Iris pigment epithelial cell (primary cell): Measurements from ENCODE around the gene C12orf43.

Experiments used
- DNase-seq: peaks from one replicate; pipeline ENCODE4 v3.0.0-alpha.2; 2011; ENCODE audit warnings: low read depth

Gene C12orf43

DNA sequence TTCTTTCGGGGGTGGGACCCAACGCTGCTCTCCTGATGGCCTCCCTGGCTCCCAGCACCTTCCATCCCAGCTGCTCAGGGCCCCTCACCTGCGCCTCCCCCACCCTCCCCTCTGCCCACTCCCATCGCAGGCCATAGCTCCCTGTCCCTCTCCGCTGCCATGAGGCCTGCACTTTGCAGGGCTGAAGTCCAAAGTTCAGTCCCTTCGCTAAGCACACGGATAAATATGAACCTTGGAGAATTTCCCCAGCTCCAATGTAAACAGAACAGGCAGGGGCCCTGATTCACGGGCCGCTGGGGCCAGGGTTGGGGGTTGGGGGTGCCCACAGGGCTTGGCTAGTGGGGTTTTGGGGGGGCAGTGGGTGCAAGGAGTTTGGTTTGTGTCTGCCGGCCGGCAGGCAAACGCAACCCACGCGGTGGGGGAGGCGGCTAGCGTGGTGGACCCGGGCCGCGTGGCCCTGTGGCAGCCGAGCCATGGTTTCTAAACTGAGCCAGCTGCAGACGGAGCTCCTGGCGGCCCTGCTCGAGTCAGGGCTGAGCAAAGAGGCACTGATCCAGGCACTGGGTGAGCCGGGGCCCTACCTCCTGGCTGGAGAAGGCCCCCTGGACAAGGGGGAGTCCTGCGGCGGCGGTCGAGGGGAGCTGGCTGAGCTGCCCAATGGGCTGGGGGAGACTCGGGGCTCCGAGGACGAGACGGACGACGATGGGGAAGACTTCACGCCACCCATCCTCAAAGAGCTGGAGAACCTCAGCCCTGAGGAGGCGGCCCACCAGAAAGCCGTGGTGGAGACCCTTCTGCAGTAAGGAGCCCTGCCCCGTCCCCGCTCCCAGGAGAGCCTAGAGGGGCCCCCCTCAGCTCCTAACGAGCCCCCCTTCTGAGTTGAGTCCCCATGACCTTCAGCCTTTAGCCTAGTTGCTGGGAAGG is 37.7 kb downstream of the C12orf43 start, which contains the start of gene HNF1A:
HNF1A (plus strand) TSS at position 248 of the 924 bp plus-strand sequence; CDS start at position 474, 226 bp downstream.
- no peak for DNase-seq

DNA sequence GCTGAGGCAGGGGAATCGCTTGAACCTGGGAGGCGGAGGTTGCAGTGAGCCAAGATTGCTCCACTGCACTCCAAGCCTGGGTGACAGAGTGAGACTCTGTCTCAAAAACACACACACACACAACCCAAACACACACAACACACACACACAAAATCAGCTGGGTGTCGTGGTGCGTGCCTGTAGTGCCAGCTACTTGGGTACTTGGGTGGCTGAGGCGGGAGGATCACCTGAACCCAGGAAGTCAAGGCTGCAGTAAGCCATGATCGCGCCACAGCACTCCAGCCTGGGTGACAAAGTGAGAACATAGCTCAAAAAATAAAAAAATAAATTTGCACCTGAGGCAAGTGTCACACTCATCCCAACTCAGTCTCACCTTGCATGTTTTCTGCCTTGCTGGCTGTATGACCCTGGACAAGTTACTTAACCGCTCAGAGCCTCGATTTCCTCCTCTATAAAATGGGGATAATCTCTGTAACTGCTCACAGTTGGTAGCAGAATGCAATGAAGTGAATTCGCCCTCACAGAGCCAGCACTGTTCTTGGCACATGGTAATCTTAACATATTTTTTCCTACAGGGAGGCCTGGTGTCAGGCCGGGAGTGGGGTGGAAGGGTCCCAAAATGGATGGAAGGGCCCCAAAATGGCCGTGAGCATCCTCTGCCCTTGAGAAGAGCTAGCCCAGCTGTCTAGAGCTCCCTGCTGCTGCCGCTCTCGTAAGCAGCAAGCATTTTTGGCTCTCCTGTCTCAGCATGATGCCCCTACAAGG is 38.6 kb downstream of the C12orf43 start:
- no peak for DNase-seq

DNA sequence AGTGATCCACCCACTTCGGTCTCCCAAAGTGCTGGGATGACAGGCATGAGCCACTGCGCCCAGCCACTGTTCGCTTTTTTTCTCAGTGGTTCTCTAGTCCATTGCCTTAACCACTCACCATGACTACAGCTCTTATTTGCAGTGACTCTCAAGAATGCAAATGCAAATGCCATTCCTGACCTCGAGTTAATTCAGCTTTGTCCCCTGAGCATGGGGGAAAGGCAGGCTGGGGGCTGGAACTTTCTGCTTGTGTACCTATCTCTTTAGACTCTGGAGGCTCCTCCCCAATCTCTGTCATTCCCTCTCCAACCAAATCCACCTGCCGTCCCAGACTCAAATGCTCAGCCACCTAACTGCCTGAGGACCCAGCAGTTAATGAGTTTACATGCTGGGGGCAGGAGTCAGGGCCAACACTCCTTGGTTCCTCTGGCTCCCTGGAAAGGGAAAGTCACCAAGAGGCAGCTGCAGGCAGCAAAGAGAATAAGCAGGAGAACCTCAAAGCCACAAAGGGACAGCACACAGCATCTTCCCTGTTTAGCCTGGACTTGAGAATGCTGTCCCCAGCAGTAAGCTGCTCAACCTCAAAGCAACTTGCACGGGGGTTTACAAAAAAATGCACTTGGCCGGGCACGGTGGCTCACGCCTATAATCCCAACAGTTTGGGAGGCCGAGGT is 43.3 kb downstream of the C12orf43 start:
- DNase-seq, result no peak

DNA sequence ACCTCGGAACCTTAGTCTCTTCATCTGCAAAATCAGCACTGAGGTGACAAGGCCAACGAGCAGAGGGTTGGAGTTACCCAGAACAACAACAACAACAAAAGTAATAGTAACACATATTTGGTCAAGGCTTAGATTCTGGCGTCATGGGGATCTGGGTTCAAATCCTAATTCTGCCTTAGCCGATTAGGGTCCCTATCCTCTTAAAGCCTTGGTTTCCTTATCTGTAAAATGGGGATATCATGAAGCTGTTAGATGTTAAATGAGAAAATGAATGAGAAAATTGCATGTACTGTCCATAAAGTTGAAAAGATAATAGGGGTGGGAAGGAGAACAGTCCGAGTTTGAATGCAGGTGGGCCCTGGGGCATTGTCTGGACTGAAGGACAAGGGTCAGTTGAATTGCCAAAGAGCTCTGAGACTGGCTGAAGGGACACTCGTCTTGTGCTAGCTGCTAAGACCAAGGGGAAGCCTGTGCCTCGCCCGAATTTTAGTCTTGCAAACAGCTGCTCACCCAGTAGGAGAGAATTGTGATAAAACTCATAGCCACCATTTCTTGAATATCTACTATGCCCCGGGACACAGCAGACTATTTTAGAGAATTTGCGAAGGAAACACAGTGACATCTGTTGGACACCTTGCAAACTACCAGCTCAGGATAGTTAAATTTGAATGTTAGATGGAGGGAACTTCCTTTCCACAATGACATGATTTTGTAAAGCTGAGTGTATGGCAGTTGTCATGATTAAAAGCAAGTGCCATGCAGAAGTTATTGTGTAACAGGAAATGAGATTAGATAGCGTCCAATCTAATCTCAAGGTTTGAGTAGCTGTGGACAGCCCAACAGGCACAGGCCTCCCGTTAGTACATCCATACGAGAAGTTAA is 44.7 kb downstream of the C12orf43 start:
- peak; percentile 60 for DNase-seq

GRCh38 chr12:120970310-120970709 is 46.0 kb downstream of the C12orf43 start:
- DNase-seq, result no peak

DNA sequence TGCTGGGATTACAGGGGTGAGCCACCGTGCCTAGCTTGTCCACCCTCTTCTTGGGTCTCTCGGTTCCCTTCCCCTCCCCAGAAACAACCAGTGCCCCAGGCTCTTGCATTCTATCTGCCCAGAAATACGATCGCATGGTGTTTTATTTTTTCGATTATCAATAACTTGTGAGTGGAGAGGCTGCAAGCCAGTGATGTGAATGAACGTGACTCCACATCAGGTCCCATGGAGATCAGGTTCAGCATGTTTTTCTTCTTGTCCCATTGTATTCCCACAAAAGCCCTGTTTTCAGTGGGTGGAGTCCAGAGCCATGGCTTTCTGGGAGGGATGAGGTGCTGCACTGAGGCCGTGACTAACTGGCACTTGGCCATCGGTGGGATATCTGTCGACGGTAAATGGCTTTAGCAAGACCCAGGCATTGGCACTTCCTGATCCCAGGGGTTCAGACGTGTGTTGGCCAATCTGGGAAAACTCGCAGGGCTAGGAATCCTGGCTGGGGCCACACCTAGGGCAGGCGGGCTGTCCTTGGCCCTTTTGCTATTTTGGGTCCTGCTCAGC is 50.7 kb downstream of the C12orf43 start:
- DNase-seq, result no peak

DNA sequence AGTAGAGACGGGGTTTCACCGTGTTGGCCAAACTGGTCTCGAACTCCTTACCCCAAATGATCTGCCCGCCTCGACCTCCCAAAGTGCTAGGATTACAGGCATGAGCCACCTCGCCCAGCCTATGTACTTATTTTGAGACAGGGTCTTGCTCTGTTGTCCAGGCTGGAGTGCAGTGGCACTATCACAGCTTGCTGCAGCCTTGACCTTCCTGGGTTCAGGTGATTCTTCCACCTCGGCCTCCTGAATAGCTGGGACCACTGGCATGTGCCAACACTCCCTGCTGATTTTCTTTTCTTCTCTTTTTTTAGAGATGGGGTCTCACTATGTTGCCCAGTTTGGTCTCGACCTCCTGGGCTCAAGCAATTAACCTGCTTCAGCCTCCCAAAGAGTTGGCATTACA is 52.0 kb downstream of the C12orf43 start:
- no peak for DNase-seq

DNA sequence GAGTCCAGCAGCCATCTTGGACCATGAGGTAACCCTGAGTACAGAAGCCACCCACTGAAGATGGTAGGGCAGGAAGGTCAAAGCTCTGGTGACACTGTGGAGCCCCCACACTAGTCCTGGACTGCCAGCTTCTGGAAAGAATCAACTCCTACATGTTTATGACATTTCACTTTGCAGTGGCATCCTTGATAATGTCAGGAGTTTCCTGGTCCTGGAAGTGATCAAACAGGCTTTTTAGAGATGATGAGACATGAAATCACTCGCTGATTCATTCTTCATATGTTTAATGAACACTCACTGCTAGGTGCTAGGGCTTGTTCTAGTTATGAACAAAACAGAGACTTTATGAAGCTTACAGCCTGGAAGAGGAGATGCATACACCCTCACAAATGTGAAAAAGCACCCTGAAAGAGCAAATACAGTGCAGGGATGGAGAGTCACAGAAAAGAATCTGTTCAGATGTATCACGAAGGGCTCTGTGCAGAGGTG is 53.7 kb downstream of the C12orf43 start:
- DNase-seq, result no peak

DNA sequence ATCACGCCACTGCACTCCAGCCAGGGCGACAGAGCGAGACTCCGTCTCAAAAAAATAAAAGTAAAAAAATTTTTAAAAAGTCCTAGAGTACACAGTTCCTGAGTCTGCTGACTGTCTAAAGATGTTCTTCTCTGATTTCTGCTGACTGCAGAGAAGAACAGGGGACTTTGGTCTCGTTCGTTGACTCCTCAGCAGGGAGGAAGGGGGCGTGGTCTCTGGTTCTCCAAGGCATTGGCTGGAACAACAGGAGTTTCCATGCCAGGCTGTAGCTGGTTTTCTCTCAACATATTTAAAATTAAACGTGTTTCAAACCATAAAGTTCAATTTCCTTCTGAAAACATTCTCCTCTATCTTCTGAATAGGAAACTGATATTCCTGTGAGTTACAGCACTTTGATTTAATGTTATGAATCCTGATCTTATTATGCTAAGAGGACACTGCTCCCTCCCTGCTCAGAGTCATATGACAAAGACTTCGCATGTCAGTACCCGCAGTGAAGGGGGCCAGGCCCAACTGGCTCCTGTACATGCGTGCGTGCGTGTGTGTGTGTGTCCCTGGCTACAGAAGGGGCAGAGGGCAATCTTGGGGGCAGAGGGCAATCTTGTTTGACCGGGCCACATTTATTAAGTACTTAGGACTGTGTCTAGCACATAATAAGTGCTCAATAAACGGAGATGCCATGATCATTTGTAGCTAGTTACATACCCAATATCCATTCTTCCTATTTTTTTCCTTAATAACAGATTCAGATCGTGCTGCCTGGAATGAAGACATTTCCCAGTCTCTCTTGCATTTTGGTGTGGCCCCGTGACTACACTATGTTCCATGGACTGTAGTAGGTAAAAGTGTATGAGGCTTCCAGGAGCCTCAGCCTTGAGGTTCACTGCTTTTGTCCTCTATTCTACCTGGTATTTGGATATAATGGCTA is 54.4 kb downstream of the C12orf43 start:
- DNase-seq, result no peak

GRCh38 chr12:120960657-120961056 is 55.6 kb downstream of the C12orf43 start:
- DNase-seq, result no peak

DNA sequence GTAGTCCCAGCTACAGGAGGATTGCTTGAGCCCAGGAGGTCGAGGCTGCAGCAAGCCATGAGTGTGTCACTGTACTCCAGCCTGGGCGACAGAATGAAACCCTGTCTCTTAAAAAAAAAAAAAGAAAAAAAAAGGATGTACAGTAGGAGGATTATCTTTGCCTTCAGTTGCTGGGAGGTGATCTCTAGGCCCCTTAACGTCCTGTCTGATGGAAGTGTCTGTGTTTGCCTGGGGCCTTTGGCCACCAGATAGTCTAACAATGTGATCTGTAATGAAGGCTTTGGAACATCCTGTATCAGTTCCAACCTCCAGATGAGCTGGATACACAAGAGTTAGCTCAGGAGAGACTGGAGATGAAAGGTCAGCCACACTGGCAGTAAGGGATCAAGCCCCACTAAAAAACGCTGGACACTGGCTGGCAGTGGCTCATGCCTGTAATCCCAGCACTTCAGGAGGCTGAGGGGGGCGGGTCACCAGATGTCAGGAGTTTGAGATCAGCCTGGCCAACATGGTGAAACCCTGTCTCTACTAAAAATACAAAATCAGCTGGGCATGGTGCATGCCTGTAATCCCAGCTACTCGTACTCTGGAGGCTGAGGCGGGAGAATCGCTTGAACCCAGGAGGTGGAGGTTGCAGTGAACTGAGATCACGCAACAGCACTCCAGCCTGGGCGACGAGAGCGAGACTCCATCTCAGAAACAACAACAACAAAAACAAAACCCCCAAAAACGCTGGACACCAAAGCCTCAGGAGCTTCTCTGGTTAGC is 57.0 kb downstream of the C12orf43 start:
- DNase-seq, result no peak

DNA sequence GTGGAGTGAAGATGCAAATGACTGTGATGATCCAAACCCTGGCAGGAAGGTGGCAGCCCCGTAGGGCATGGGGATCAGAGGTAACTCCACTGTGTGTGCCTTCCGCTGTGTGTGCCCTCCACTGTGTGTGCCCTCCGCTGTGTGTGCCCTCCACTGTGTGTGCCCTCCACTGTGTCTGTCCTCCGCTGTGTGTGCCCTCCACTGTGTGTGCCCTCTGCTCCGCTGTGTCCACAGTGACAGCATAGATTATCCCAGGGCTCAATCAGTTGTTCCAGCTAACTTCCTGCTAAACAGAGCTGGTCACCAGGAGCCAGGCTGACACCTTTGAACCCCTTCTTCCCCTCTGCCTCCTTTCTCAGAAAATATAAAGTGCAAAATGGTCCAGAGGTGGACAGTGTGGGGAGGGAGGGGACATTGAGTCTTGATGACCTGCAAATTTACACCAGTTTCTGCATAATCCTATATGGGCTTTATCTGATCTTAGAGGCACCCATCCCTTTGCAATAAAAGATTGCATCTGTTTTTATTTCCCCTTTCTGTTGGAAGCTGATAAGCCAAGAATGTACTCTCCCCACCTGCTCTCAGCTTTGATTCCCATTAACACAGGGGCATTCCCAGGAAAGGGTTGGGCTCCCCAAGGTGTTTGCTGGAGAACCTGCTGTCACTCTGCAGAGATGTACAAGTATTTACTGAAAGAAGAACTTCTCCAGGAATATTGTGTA is 59.5 kb downstream of the C12orf43 start:
- DNase-seq, result no peak

GRCh38 chr12:120955232-120955631 is 61.1 kb downstream of the C12orf43 start:
- DNase-seq, result no peak

DNA sequence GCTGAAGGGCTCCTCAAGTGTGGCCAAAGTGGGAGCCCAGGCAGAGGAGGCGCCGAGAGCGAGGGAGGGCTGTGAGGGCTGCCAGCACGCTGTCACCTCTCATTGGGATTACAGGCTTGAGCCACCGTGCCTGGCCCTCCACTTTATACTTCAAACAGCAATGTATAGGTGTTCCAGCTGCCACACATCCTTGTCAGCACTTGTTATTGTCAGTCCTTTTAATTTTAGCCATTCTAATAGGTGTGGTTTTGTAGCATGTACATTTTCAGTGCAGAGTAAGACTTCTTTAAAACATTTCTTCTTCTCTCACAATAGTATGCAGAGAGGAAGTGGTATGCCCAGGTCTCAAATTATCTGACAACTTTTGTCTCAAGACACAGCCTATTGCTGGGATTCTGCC is 65.5 kb downstream of the C12orf43 start:
- DNase-seq, result no peak
